HG03159 (cell line): ENCODE results near the gene MAN1A2.
"Not testable (repeated sequence)": the region's sequence is repeated elsewhere in the genome, so short reads cannot be mapped to it uniquely, and the experiment has no call there.

Source experiments
- ATAC-seq: cut with Tn5 transposase; IDR thresholded peaks from one replicate; pipeline ENCODE4 v1.9.1; 2021; ENCODE audit warnings: mild to moderate bottlenecking, moderate library complexity; ENCODE audit not compliant: unreplicated experiment

MAN1A2 gene

GRCh38 chr1:117396636-117397035, 29.4 kb downstream of the MAN1A2 start:
- ATAC-seq, result no peak

- ATAC-seq, result no peak
These were observed 31.7 kb downstream of the MAN1A2 start for GRCh38 chr1:117398957-117399356.

GRCh38 chr1:117401761-117402160, 34.5 kb downstream of the MAN1A2 start:
- ATAC-seq, result no peak

- ATAC-seq, result no peak
These were observed 36.3 kb downstream of the MAN1A2 start for GRCh38 chr1:117403597-117403996.

GRCh38 chr1:117405042-117405441, 37.8 kb downstream of the MAN1A2 start:
- ATAC-seq, result no peak

- no peak for ATAC-seq
These were observed 45.2 kb downstream of the MAN1A2 start for GRCh38 chr1:117412472-117412871.

- no peak for ATAC-seq
These were observed 46.2 kb downstream of the MAN1A2 start for GRCh38 chr1:117413412-117413811.

GRCh38 chr1:117414943-117415342, 47.7 kb downstream of the MAN1A2 start:
- ATAC-seq, result no peak

- ATAC-seq, result no peak
These were observed 48.8 kb downstream of the MAN1A2 start for GRCh38 chr1:117416004-117416403.

- no peak for ATAC-seq
These were observed 49.4 kb downstream of the MAN1A2 start for GRCh38 chr1:117416546-117417125.

GRCh38 chr1:117425050-117425734, 57.9 kb downstream of the MAN1A2 start:
- no peak for ATAC-seq

GRCh38 chr1:117427297-117427696, 60.0 kb downstream of the MAN1A2 start:
- ATAC-seq, result no peak

GRCh38 chr1:117433943-117434342, 66.7 kb downstream of the MAN1A2 start:
- no peak for ATAC-seq

- no peak for ATAC-seq
These were observed 69.3 kb downstream of the MAN1A2 start for GRCh38 chr1:117436513-117436912.

GRCh38 chr1:117447661-117448060, 80.4 kb downstream of the MAN1A2 start:
- no peak for ATAC-seq

GRCh38 chr1:117452216-117452615, 85.0 kb downstream of the MAN1A2 start:
- no peak for ATAC-seq

- ATAC-seq, result no peak
These were observed 86.7 kb downstream of the MAN1A2 start for GRCh38 chr1:117453958-117454357.

- ATAC-seq, result not testable (repeated sequence)
These were observed 91.2 kb downstream of the MAN1A2 start for GRCh38 chr1:117458410-117458809.

GRCh38 chr1:117466761-117467160, 99.5 kb downstream of the MAN1A2 start:
- ATAC-seq, result no peak

- ATAC-seq, result no peak
These were observed 100.1 kb downstream of the MAN1A2 start for GRCh38 chr1:117467336-117467735.

GRCh38 chr1:117473063-117473462, 105.8 kb downstream of the MAN1A2 start:
- ATAC-seq, result no peak

- not testable (repeated sequence) for ATAC-seq
These were observed 108.2 kb downstream of the MAN1A2 start for GRCh38 chr1:117475495-117475894.

- no peak for ATAC-seq
These were observed 111.8 kb downstream of the MAN1A2 start for GRCh38 chr1:117479086-117479485.
